ENCODE results near the gene NFS1.
"Not testable (repeated sequence)": the region's sequence is repeated elsewhere in the genome, so short reads cannot be mapped to it uniquely, and the experiment has no call there.

Gene NFS1

DNA sequence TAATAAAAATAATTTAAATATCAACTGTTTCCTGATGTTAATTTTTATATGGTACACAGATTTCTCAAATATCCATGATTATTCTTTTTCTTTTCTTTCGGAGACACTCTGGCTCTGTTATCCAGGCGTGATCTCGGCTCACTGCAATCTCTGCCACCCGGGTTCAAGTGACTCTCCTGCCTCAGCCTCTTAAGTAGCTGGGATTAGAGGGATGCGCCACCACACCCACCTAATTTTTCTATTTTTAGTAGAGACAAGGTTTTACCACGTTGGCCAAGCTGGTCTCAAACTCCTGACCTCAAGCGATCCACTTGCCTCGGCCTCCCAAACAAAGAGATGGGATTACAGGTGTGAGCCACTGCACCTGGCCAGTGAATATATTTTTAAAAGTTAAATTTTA lies 20.6 kb upstream of the NFS1 start:
- no peaks in the 10 kb centered on the region for H3K9me3 ChIP-seq (replicated peaks; ENCODE audit: insufficient read depth, low read length)
- H3K9me2 ChIP-seq (replicated peaks; ENCODE audit: insufficient read depth, low read length), result no peaks in the 10 kb centered on the region
- no peak overlapping the region for H3K4me3 ChIP-seq (ENCODE audit: low read length)
- H4K20me1 ChIP-seq (ENCODE audit: insufficient read depth, low read length), result peaks cover 64% of the 10 kb centered on the region
- H3K4me2 ChIP-seq (ENCODE audit: low read depth, low read length), result no peak overlapping the region
- no peak for DNase-seq
- H3K27me3 ChIP-seq (replicated peaks; ENCODE audit: insufficient read depth, low read length), result no peaks in the 10 kb centered on the region
- no peaks in the 10 kb centered on the region; the same call in 1 of the 2 replicates for H3K4me1 ChIP-seq (ENCODE audit: low read length)
- no peak for TF ChIP-seq EZH2phosphoT487 (IDR thresholded peaks at IDR 0.05; ENCODE audit: low read length)
- TF ChIP-seq, protein P1, sequence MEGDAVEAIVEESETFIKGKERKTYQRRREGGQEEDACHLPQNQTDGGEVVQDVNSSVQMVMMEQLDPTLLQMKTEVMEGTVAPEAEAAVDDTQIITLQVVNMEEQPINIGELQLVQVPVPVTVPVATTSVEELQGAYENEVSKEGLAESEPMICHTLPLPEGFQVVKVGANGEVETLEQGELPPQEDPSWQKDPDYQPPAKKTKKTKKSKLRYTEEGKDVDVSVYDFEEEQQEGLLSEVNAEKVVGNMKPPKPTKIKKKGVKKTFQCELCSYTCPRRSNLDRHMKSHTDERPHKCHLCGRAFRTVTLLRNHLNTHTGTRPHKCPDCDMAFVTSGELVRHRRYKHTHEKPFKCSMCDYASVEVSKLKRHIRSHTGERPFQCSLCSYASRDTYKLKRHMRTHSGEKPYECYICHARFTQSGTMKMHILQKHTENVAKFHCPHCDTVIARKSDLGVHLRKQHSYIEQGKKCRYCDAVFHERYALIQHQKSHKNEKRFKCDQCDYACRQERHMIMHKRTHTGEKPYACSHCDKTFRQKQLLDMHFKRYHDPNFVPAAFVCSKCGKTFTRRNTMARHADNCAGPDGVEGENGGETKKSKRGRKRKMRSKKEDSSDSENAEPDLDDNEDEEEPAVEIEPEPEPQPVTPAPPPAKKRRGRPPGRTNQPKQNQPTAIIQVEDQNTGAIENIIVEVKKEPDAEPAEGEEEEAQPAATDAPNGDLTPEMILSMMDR (IDR thresholded peaks at IDR 0.05; ENCODE audit: low read length), result no peak
- TF ChIP-seq EZH2 (optimal IDR thresholded peaks at IDR 0.05; ENCODE audit: low read depth, low read length), result no peak
- H3K79me2 ChIP-seq (ENCODE audit: low read length), result peaks cover 98% of the 10 kb centered on the region
- H3K9ac ChIP-seq (ENCODE audit: low read length), result no peak overlapping the region
- peaks cover 53% of the 10 kb centered on the region for H3K36me3 ChIP-seq (replicated peaks; ENCODE audit: insufficient read depth, low read length)
- no peak overlapping the region for H3K27ac ChIP-seq (ENCODE audit: low read length)
- H3F3A ChIP-seq (ENCODE audit: insufficient read depth, low read length), result peaks cover 11% of the 10 kb centered on the region
- no peak overlapping the region for H2AFZ ChIP-seq (ENCODE audit: low read length)

DNA sequence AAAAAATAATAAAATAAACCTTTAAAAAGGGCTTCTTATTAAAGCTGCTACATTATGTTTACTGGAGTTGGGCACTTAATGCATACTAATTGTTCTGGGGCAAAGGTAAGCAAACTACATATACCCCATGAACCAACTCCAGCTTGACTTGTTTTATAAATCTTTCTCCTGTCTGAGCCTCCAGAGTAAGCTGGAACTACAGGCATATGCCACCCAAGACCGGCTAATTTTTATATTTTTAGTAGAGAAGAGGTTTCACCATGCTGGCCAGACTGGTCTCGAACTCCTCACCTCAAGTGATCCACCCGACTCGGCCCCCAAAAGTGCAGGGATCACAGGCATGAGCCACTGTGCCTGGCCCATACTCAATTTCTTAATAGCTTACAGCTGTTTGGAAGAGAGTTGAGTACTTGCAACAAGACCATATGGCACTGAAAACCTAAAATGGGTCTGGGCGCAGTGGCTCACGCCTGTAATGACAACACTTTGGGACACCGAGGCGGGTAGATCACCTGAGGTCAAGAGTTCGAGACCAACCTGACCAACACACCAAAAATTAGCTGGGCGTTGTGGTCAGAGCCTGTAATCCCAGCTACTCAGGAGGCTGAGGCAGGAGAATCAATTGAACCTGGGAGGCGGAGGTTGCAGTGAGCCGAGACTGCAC lies 20.0 kb upstream of the NFS1 start:
- H3K27ac ChIP-seq (ENCODE audit: low read length), result no peak overlapping the region
- TF ChIP-seq, protein P1 (IDR thresholded peaks at IDR 0.05; ENCODE audit: low read length), result no peak
- TF ChIP-seq EZH2phosphoT487 (IDR thresholded peaks at IDR 0.05; ENCODE audit: low read length) (no peak), EZH2 (optimal IDR thresholded peaks at IDR 0.05; ENCODE audit: low read depth, low read length) (no peak)
- H3K9ac ChIP-seq (ENCODE audit: low read length), result no peak overlapping the region
- H3K4me1 ChIP-seq (ENCODE audit: low read length), result no peaks in the 10 kb centered on the region; the same call in 1 of the 2 replicates
- no peak overlapping the region for H3K4me2 ChIP-seq (ENCODE audit: low read depth, low read length)
- H2AFZ ChIP-seq (ENCODE audit: low read length), result no peak overlapping the region
- peaks cover 97% of the 10 kb centered on the region for H3K79me2 ChIP-seq (ENCODE audit: low read length)
- peaks cover 9% of the 10 kb centered on the region for H3F3A ChIP-seq (ENCODE audit: insufficient read depth, low read length)
- no peak for DNase-seq
- no peak overlapping the region for H3K4me3 ChIP-seq (ENCODE audit: low read length)
- H3K9me2 ChIP-seq (replicated peaks; ENCODE audit: insufficient read depth, low read length), result no peaks in the 10 kb centered on the region
- H3K9me3 ChIP-seq (replicated peaks; ENCODE audit: insufficient read depth, low read length), result no peaks in the 10 kb centered on the region
- no peaks in the 10 kb centered on the region for H3K27me3 ChIP-seq (replicated peaks; ENCODE audit: insufficient read depth, low read length)
- peaks cover 65% of the 10 kb centered on the region for H4K20me1 ChIP-seq (ENCODE audit: insufficient read depth, low read length)
- H3K36me3 ChIP-seq (replicated peaks; ENCODE audit: insufficient read depth, low read length), result peaks cover 51% of the 10 kb centered on the region

DNA sequence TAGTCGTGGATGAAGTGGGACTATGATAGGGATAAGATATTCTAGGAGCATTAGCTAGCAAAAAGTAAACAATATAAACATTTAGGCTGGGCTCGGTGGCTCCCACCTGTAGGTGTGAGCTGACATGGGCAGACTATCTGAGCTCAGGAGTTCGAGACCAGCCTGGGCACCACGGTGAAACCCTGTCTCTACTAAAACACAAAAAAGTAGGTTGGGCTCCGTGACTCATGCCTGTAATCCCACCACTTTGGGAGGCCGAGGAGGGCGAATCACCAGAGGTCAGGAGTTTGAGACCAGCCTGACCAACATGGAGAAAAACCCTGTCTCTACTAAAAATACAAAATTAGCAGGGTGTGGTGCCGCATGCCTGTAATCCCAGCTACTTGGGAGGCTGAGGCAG lies 19.2 kb upstream of the NFS1 start:
- Histone ChIP-seq H3K36me3 (replicated peaks; ENCODE audit: insufficient read depth, low read length) (peaks cover 48% of the 10 kb centered on the region), H3F3A (ENCODE audit: insufficient read depth, low read length) (peaks cover 11% of the 10 kb centered on the region), H4K20me1 (ENCODE audit: insufficient read depth, low read length) (peaks cover 64% of the 10 kb centered on the region), H3K79me2 (ENCODE audit: low read length) (peaks cover 97% of the 10 kb centered on the region)
- H3K4me3 ChIP-seq (ENCODE audit: low read length); H3K27me3 ChIP-seq (replicated peaks; ENCODE audit: insufficient read depth, low read length); H3K9me3 ChIP-seq (replicated peaks; ENCODE audit: insufficient read depth, low read length); H3K9me2 ChIP-seq (replicated peaks; ENCODE audit: insufficient read depth, low read length); H3K4me1 ChIP-seq (ENCODE audit: low read length); H3K9ac ChIP-seq (ENCODE audit: low read length); H2AFZ ChIP-seq (ENCODE audit: low read length); H3K27ac ChIP-seq (ENCODE audit: low read length); DNase-seq; H3K4me2 ChIP-seq (ENCODE audit: low read depth, low read length): not testable (repeated sequence)

DNA sequence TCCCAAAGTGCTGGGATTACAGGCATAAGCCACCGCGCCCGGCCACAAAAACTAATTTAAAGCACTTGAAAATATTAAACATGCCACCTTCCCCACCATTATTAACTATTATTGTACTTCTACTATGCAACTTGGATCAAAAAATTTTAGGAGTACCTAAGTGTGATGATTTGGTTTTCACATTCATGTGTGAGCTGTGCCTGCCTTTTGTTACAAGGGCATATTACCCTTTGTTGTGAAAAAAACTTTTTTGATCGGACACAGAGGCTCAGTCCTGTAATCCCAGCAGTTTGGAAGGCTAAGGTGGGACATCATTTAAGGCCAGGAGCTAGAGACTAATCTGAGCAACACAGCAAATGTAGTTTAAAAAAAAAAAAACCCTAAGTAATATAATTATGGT lies 17.2 kb upstream of the NFS1 start:
- Histone ChIP-seq H3K27ac (ENCODE audit: low read length) (no peak overlapping the region), H4K20me1 (ENCODE audit: insufficient read depth, low read length) (peaks cover 61% of the 10 kb centered on the region), H3K9me2 (replicated peaks; ENCODE audit: insufficient read depth, low read length) (no peaks in the 10 kb centered on the region), H3K4me1 (ENCODE audit: low read length) (no peaks in the 10 kb centered on the region; the same call in 1 of the 2 replicates), H3K4me3 (ENCODE audit: low read length) (no peak overlapping the region), H3K79me2 (ENCODE audit: low read length) (peaks cover 97% of the 10 kb centered on the region), H3K27me3 (replicated peaks; ENCODE audit: insufficient read depth, low read length) (no peaks in the 10 kb centered on the region), H3F3A (ENCODE audit: insufficient read depth, low read length) (peaks cover 13% of the 10 kb centered on the region), H3K9ac (ENCODE audit: low read length) (no peak overlapping the region), H2AFZ (ENCODE audit: low read length) (no peak overlapping the region), H3K9me3 (replicated peaks; ENCODE audit: insufficient read depth, low read length) (no peaks in the 10 kb centered on the region), H3K36me3 (replicated peaks; ENCODE audit: insufficient read depth, low read length) (peaks cover 40% of the 10 kb centered on the region), H3K4me2 (ENCODE audit: low read depth, low read length) (no peak overlapping the region)
- no peak for DNase-seq
- TF ChIP-seq, protein P1 (IDR thresholded peaks at IDR 0.05; ENCODE audit: low read length), result no peak
- TF ChIP-seq EZH2phosphoT487 (IDR thresholded peaks at IDR 0.05; ENCODE audit: low read length), result no peak
- no peak for TF ChIP-seq EZH2 (optimal IDR thresholded peaks at IDR 0.05; ENCODE audit: low read depth, low read length)
